ENCODE measurements around the gene TGFBR3. TPM values are rescaled to one million over a fixed set of nuclear protein-coding genes. Genes with fewer than 3 reads are reported as not detected.
A peak's percentile ranks its signal among the peaks of the same experiment; 100 is the strongest.

Gene TGFBR3
- total RNA-seq, 4 donors from 2014 or later: 37.3 to 61.7 (median 48.4) TPM

DNA sequence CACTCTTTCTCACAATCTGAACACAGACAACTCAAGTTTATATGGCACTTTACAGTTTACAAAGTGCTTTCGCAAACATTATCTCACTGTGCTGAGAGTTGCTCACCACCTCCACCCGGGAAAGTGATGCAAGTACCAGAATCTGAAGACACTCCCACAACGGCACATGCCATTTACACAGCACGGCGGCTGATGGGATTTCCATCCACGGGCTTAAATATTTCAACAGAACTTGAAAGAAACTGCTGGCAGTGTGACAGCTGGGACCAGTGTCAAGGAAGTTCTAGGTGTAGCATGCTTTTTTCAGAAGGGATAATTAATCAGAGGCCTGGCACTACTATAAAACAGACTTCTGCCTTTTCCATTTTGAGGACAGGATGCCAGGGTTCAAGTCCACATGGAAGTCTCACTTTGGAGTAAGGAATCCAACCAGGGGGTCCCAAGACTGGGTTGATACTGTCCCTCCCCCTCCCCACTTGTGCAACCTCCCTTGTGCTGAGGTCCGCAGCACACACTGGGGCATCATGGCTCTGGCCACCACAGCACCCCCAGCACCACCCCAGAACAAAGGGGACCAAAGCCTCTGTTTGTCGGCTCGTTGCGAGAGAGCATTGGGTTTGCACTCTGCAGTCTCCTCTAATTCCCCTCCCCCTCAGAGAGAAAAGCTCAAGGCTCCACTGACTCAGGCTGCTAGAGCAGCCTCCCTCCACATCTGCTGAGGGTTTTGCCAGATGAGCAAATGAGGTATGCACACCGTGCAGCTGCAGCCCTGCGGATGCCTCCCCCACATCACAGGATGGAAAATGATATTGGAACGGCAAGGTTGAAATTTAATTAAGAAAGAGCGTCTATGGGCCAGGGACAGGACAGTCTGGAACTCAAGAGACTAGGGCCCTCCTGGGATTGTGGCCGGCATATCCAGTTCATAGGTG is 154.9 kb downstream of the TGFBR3 start:
- H3K27me3 ChIP-seq: no peaks in the 10 kb centered on the region
- H3K4me3 ChIP-seq: no peak overlapping the region
- TF ChIP-seq, protein P1, sequence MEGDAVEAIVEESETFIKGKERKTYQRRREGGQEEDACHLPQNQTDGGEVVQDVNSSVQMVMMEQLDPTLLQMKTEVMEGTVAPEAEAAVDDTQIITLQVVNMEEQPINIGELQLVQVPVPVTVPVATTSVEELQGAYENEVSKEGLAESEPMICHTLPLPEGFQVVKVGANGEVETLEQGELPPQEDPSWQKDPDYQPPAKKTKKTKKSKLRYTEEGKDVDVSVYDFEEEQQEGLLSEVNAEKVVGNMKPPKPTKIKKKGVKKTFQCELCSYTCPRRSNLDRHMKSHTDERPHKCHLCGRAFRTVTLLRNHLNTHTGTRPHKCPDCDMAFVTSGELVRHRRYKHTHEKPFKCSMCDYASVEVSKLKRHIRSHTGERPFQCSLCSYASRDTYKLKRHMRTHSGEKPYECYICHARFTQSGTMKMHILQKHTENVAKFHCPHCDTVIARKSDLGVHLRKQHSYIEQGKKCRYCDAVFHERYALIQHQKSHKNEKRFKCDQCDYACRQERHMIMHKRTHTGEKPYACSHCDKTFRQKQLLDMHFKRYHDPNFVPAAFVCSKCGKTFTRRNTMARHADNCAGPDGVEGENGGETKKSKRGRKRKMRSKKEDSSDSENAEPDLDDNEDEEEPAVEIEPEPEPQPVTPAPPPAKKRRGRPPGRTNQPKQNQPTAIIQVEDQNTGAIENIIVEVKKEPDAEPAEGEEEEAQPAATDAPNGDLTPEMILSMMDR (IDR thresholded peaks at IDR 0.05 in 4 of 5, conservative IDR thresholded peaks at IDR 0.05 in 1 of 5): no peak
- TF ChIP-seq POLR2A (IDR thresholded peaks at IDR 0.05): no peak
- in situ Hi-C loops (cut with MboI; ENCODE audit: low sequenced_read_pairs in 4 of 4): no loop called here
- ATAC-seq (peak; percentile 4 to 25), DNase-seq (peak; percentile 66 to 78)
- H3K36me3 ChIP-seq: no peaks in the 10 kb centered on the region
- intact Hi-C loops (cut with DNase I; ENCODE audit: low total_unique reads): loop anchor here (5.0 kb wide), 1 partner anchor 156 kb away; the partner anchor contains the start of gene TGFBR3
- no peaks in the 10 kb centered on the region for H3K9me3 ChIP-seq
- peak overlapping the region; percentile 56 to 89 (median 64) for H3K27ac ChIP-seq
- peaks cover 59 to 61% of the 10 kb centered on the region in 2 donors for H3K4me1 ChIP-seq

DNA sequence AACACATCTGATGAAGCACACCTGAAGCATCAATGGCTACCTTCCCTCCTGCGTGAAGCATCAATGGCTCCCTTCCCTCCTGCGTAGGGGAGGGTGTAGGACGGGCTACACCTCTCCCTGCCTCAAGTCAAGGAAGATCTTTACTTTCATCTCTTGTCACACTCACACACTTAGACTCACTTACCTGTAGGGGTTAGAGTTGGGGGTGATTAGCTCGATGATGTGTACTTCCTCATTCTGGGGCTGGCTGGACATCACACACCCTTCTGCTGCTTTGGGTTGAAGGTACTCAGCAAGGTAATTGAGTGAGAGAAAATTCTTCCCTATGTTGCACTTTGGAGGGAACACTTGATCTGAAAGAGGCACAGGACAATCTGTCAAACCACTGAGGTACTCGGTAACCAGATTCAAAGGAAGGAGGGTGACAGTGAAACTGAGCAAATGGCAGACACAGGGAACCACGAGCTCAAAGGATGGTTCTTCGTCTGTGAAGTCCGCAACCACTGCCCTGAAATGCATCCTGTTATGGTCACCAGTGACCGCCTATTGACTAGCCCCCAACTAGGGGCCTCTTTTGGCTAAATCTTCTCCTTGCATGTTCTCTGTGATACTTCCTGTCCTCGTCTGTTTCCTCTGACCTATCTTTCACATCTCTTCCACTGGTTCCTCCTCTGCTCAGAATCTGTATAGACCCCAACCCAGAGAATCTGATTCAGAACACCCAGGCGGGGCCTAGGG is 156.2 kb downstream of the TGFBR3 start:
- H3K27ac ChIP-seq: peak overlapping the region; percentile 56 to 89 (median 64)
- H3K9me3 ChIP-seq: no peaks in the 10 kb centered on the region
- TF ChIP-seq POLR2A (IDR thresholded peaks at IDR 0.05): no peak
- TF ChIP-seq, protein P1 (IDR thresholded peaks at IDR 0.05 in 4 of 5, conservative IDR thresholded peaks at IDR 0.05 in 1 of 5): no peak
- intact Hi-C loops (cut with DNase I; ENCODE audit: low total_unique reads) (loop anchor here (5.0 kb wide), 1 partner anchor 158 kb away; the partner anchor contains the start of gene TGFBR3), in situ Hi-C loops (cut with MboI; ENCODE audit: low sequenced_read_pairs in 4 of 4) (no loop called here)
- peaks cover 59 to 67% of the 10 kb centered on the region in 2 donors for H3K4me1 ChIP-seq
- no peaks in the 10 kb centered on the region for H3K27me3 ChIP-seq
- H3K4me3 ChIP-seq: no peak overlapping the region
- DNase-seq (no peak), ATAC-seq (no peak)
- no peaks in the 10 kb centered on the region for H3K36me3 ChIP-seq

DNA sequence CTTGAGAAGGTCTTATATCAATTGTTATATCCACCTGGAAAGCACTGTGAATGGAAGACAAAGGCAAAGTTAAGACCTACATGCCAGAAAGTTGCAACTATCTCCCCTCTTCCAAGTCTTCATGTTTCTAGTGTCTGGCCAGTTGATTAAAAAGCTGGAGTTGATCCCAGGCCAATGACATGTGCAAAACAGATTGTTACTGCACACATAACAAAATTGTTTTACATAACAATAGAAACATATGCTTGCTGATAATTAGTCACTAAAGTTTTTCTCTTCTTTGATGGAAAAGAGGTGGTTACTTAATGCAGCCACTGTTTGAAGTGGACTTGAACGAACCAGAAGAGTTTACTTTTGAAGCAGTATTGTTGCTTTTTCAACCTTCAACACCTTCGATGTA is 158.2 kb downstream of the TGFBR3 start:
- Histone ChIP-seq H3K36me3 (no peaks in the 10 kb centered on the region), H3K4me1 (peaks cover 71 to 76% of the 10 kb centered on the region in 2 donors), H3K27me3 (no peaks in the 10 kb centered on the region), H3K27ac (peak overlapping the region; percentile 85 to 93 (median 88)), H3K4me3 (no peak overlapping the region), H3K9me3 (no peaks in the 10 kb centered on the region)
- no peak for ATAC-seq
- in situ Hi-C loops (cut with MboI; ENCODE audit: low sequenced_read_pairs in 4 of 4) (no loop called here), intact Hi-C loops (cut with DNase I; ENCODE audit: low total_unique reads) (loop anchor here (2.0 kb wide), 1 partner anchor 23 kb away; no protein-coding TSS in a partner anchor)
- no peak for TF ChIP-seq POLR2A (IDR thresholded peaks at IDR 0.05)
- TF ChIP-seq, protein P1 (IDR thresholded peaks at IDR 0.05 in 4 of 5, conservative IDR thresholded peaks at IDR 0.05 in 1 of 5): no peak
- no peak for DNase-seq

DNA sequence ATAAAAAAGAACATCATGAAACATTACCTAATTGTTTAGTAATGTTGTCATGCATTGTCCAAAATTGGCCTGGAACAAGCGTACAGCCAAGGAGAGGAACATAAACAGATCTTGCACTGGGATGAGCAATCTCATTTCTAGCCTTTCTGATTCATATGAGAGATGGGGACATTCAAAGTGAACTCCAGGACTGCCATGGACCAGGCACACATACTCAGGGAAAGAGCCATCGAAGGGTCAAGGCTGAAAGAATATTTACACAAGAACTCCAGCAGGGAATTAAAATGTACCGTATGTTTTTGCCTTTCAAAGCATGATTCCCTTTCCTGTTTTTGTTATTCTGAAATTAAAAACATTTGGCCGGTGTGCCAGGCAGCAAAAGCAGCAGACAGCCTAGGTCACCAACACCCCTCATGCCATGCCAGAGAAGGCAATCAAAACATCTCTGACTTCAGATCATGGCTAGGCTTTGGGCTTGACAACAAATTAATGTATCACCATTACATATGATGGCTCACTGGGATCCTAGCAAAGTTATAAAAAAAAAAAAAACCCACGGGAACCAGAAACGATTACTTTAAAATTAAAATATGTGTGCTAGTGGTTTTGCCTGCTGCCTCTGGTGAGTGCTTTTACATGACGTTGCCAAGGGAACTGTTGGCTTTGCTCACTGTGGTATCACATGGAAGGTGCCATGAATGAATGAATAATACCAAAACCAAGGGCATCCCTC is 159.8 kb downstream of the TGFBR3 start:
- no peaks in the 10 kb centered on the region for H3K36me3 ChIP-seq
- peak in 1 of 2 donors; percentile 57 for TF ChIP-seq POLR2A (IDR thresholded peaks at IDR 0.05)
- TF ChIP-seq, protein P1 (IDR thresholded peaks at IDR 0.05 in 4 of 5, conservative IDR thresholded peaks at IDR 0.05 in 1 of 5): no peak
- H3K9me3 ChIP-seq: no peaks in the 10 kb centered on the region
- H3K4me3 ChIP-seq: no peak overlapping the region
- H3K27me3 ChIP-seq: no peaks in the 10 kb centered on the region
- H3K4me1 ChIP-seq: peaks cover 55 to 59% of the 10 kb centered on the region in 2 donors
- intact Hi-C loops (cut with DNase I; ENCODE audit: low total_unique reads): loop anchor here (2.0 kb wide), 1 partner anchor 25 kb away; no protein-coding TSS in a partner anchor
- in situ Hi-C loops (cut with MboI; ENCODE audit: low sequenced_read_pairs in 4 of 4): no loop called here
- peak; percentile 92 for ATAC-seq
- H3K27ac ChIP-seq: peak overlapping the region; percentile 85 to 93 (median 88)
- peak; percentile 66 to 70 for DNase-seq

Measured in gastrocnemius medialis (tissue), 4 donors.